ENCODE data around the gene SELENOH.

SELENOH gene

DNA sequence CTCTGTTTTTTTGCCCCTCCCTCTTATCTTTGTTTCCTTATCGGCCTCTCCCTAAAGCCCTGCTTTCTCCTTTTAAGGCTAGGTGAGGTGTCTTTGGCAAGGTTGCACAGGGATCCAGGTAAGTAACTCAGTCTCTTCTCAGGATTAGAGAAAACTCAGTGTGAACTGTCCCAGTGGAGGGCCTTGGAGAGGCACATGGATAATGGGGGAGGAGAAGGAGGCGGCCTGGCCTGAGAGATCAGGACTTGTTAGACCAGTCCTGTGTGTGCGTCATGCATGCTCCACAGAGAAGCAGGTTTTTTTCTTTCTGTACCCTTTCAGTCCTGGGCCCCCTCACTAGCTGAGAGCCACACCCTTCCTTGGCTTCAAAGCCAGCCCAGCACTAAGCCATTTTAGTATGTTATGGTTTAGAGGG lies 40.2 kb downstream of the SELENOH start:
- DNase-seq (ENCODE audit: low read depth, low spot score): no peak

DNA sequence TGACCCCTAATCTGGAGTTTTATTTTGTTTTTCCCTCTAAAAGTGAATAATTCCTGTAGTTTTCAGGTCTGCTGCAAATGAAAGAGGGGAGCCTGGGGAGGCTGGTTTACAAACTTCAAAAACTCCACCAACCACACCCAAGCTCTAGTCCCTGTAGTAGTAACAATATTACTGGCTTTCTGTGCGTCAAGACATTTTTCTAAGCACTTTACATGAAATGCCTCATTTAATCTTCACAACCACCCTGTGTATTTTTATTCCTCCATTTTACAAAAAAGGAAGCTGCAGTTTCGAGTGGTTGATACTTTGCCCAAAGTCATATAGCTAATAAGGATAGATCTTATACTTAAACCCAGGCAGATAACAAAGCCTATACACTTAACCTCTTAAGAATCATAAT lies 43.8 kb downstream of the SELENOH start:
- no peak for DNase-seq (ENCODE audit: low read depth, low spot score)

DNA sequence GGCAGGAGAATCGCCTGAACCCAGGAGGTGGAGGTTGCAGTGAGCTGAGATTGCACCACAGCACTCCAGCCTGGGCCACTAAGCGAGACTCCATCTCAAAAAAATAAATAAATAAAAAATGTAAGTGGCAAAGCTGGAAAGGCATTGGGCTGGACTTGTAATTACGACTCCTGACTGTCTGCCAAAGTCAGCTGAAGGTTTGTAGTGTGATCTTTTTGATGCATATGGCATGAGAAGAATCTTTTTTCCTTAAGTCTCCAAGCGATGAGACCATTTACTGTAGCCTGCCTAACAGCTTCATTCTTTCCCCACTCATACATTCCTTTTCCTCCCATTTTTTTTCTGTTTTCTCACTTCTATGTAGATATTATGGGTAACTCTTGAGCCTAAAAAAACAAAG lies 45.1 kb downstream of the SELENOH start:
- DNase-seq (ENCODE audit: low read depth, low spot score): peak; percentile 44

DNA sequence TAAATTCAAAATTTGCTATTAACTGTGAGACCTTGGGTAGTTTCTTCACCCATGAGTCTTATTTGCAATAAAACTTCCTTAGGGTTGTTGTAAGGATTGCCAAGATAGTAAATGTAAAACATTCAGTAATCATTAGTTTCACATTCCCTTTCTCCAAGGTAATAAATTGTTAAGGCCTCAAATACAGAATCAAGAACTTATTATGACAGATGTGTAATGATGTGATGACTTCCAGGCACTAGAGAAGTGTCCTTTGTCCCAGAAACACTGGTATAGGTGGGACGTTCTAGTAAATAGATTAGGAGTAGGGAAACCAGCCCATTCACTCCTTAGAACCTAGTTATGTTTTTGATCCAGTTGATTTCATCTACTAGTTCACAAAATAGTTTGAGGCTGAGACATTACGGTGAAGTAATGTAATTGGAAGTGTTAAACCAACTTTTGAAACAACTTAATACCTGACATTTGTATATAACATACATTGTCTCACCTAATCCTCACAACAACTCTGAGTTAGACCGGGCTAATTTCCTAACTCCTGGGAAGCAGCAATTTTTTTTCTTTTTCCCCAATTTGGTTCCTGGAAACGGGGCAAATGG lies 45.8 kb downstream of the SELENOH start:
- no peak for DNase-seq (ENCODE audit: low read depth, low spot score)

DNA sequence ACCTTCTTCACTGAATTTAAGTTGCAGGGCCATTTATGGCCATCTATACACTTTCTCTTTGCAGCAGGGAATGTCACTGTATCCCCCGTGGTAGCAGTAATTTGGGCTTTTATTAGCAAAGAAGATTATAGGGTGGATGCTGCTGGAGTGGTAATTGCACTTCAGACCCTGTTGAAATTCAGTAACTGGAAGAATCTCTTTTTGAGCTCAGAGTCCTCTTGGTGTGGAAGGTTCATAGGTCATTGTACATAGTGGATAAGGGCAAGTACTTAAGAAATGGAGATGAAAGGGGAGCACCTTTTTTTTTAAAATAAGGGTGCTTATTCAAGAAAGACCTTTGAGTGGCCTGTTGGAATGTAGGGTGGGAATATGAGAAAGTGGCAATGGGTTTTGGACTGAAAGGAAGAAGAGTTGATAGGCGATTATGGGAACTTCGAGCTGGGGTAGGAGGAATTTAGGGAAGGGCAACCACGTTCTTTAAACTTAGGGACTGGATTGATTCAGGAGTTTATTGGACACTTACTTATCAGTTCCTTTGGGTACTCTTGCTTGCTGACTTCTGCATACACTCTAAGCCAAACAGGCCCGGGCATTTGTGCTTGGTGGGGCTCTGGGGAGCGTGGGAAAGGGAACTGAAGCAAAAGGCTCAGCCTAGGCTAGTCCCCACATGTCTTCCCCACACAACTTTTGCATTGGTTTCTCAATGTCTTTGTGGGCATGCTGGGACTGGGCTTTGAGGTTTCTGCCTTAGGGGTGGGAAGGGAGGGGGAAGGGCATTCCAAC lies 46.8 kb downstream of the SELENOH start:
- DNase-seq (ENCODE audit: low read depth, low spot score): peak; percentile 48

DNA sequence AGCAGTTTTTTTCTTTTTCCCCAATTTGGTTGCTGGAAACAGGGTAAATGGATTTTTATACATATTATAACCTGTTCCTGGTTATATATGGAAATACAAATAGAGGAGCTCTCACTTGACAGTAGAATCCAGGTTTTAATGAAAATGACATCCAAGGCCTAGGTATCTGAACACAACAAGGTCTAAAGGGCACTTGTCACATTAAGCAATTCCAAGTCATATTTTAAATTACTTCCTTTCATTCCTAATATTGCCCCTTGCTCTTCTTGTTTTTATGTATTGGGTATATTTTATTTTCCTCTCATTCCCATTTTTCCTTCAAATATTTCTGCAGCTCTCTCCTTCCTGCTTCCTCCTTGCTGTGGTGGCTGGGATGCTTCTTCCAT lies 47.4 kb downstream of the SELENOH start:
- no peak for DNase-seq (ENCODE audit: low read depth, low spot score)

DNA sequence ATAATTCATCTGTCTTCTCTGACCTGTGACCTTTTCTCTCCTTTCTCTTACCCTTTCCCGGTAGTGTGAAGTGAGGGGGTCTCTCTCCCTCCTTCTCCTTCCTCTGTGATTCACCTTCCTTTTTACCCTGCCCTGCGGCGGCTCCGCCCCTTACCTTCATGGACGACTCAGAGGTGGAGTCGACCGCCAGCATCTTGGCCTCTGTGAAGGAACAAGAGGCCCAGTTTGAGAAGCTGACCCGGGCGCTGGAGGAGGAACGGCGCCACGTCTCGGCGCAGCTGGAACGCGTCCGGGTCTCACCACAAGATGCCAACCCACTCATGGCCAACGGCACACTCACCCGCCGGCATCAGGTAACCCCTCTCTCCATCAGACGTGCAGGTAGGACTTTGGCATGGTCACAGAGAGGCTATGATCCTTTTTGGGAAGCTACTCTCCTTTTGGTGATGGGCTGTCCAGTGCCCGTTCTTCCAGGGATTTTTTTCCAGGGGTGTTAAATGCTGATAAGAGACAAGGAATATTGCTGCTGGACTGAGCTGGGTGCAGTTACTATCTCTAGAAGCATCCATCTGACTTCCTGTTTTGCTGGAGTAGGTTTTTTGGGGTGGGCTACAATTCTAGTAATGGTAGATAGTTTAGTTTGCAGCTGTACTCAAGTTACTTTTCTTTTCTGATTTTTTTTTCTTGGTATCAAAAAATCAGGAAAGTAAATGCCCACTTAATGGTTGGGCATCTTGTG lies 50.2 kb downstream of the SELENOH start:
- no peak for DNase-seq (ENCODE audit: low read depth, low spot score)

DNA sequence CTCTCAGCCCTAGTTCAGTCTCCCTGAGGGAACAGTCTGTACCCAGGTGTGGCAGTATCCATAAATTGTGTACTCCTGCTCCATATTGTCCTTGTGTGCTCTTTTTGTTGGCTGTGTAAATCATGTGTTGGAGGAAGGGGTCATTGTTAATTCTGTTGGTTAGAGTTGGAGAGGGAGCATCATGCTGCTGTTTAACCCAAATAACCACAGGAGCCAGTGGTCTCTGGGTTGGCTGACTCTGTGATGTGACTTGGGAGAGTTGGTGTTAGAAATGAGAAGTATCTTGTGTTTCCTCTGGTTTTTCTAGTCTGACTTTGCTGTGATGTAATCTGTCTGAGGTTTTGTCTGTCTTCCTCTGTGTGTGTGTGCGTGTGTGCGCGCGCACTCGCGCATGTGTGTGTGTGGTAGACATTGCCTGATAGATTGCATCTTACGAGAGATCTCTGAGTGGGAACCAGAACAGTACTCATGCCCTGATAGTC lies 50.8 kb downstream of the SELENOH start:
- DNase-seq (ENCODE audit: low read depth, low spot score): peak; percentile 28

DNA sequence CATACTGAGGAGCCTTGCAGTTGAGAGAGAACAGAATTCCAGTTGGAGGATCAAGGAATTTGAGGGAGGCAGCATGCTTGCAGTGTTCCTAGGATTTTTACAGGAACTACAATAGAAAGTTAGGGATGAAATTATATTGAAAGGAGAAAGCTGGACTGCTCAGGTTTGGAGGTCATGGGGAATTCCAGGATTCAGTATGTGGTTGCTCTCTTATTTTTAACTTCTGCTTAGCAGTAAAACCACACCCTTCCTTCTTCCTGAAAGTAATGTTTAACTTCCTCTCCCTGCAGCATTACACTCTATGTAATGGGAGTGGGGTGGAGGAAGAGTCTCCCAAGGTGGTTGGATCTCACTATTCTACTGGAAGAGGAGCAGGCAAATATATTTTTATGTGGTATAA lies 51.6 kb downstream of the SELENOH start:
- no peak for DNase-seq (ENCODE audit: low read depth, low spot score)
